Measurements from ENCODE around the gene GLRA2.

The GLRA2 gene

GRCh38 chrX:14776901-14777300 is 247.6 kb downstream of the GLRA2 start:
- Histone ChIP-seq H3K9me3 (replicated peaks; ENCODE audit: insufficient read depth, low read length) (no peaks in the 10 kb centered on the region), H4K20me1 (ENCODE audit: insufficient read depth, low read length) (no peaks in the 10 kb centered on the region), H3K4me2 (ENCODE audit: low read depth, low read length) (no peak overlapping the region), H3K27ac (ENCODE audit: low read length) (no peak overlapping the region), H3K4me3 (ENCODE audit: low read length) (no peak overlapping the region), H3K9me2 (replicated peaks; ENCODE audit: insufficient read depth, low read length) (no peaks in the 10 kb centered on the region), H3F3A (ENCODE audit: insufficient read depth, low read length) (no peaks in the 10 kb centered on the region), H3K36me3 (replicated peaks; ENCODE audit: insufficient read depth, low read length) (no peaks in the 10 kb centered on the region), H3K9ac (ENCODE audit: low read length) (no peak overlapping the region), H2AFZ (ENCODE audit: low read length) (no peak overlapping the region), H3K27me3 (replicated peaks; ENCODE audit: insufficient read depth, low read length) (no peaks in the 10 kb centered on the region), H3K4me1 (ENCODE audit: low read length) (no peaks in the 10 kb centered on the region), H3K79me2 (ENCODE audit: low read length) (no peaks in the 10 kb centered on the region)
- no peak for TF ChIP-seq EZH2phosphoT487 (IDR thresholded peaks at IDR 0.05; ENCODE audit: low read length)
- TF ChIP-seq CTCF (IDR thresholded peaks at IDR 0.05; ENCODE audit: low read length) = no peak
- TF ChIP-seq EZH2 (optimal IDR thresholded peaks at IDR 0.05; ENCODE audit: low read depth, low read length) = no peak
- DNase-seq = no peak

GRCh38 chrX:14777525-14777924 is 248.2 kb downstream of the GLRA2 start:
- no peak overlapping the region for H3K9ac ChIP-seq (ENCODE audit: low read length)
- H3K9me2 ChIP-seq (replicated peaks; ENCODE audit: insufficient read depth, low read length) = no peaks in the 10 kb centered on the region
- H3K79me2 ChIP-seq (ENCODE audit: low read length) = no peaks in the 10 kb centered on the region
- H2AFZ ChIP-seq (ENCODE audit: low read length) = no peak overlapping the region
- H3K27me3 ChIP-seq (replicated peaks; ENCODE audit: insufficient read depth, low read length) = no peaks in the 10 kb centered on the region
- H3K36me3 ChIP-seq (replicated peaks; ENCODE audit: insufficient read depth, low read length) = no peaks in the 10 kb centered on the region
- H3K4me1 ChIP-seq (ENCODE audit: low read length) = no peaks in the 10 kb centered on the region
- H3F3A ChIP-seq (ENCODE audit: insufficient read depth, low read length) = no peaks in the 10 kb centered on the region
- no peaks in the 10 kb centered on the region for H3K9me3 ChIP-seq (replicated peaks; ENCODE audit: insufficient read depth, low read length)
- H3K4me3 ChIP-seq (ENCODE audit: low read length) = no peak overlapping the region
- H4K20me1 ChIP-seq (ENCODE audit: insufficient read depth, low read length) = no peaks in the 10 kb centered on the region
- TF ChIP-seq EZH2phosphoT487 (IDR thresholded peaks at IDR 0.05; ENCODE audit: low read length) (no peak), EZH2 (optimal IDR thresholded peaks at IDR 0.05; ENCODE audit: low read depth, low read length) (no peak), CTCF (IDR thresholded peaks at IDR 0.05; ENCODE audit: low read length) (no peak)
- H3K27ac ChIP-seq (ENCODE audit: low read length) = no peak overlapping the region
- no peak for DNase-seq
- no peak overlapping the region for H3K4me2 ChIP-seq (ENCODE audit: low read depth, low read length)

GRCh38 chrX:14779580-14779979 is 250.2 kb downstream of the GLRA2 start:
- DNase-seq = no peak
- H3K36me3 ChIP-seq (replicated peaks; ENCODE audit: insufficient read depth, low read length) = no peaks in the 10 kb centered on the region

More at GRCh38 chrX:14779580-14779979, 250.2 kb downstream of the GLRA2 start:
- H2AFZ ChIP-seq (ENCODE audit: low read length) = no peak overlapping the region
- no peak overlapping the region for H3K9ac ChIP-seq (ENCODE audit: low read length)
- H3K27me3 ChIP-seq (replicated peaks; ENCODE audit: insufficient read depth, low read length) = no peaks in the 10 kb centered on the region
- H3K4me2 ChIP-seq (ENCODE audit: low read depth, low read length) = no peak overlapping the region
- no peak overlapping the region for H3K27ac ChIP-seq (ENCODE audit: low read length)
- H3F3A ChIP-seq (ENCODE audit: insufficient read depth, low read length) = no peaks in the 10 kb centered on the region
- H4K20me1 ChIP-seq (ENCODE audit: insufficient read depth, low read length) = no peaks in the 10 kb centered on the region
- no peaks in the 10 kb centered on the region for H3K9me3 ChIP-seq (replicated peaks; ENCODE audit: insufficient read depth, low read length)
- no peaks in the 10 kb centered on the region for H3K4me1 ChIP-seq (ENCODE audit: low read length)
- H3K9me2 ChIP-seq (replicated peaks; ENCODE audit: insufficient read depth, low read length) = no peaks in the 10 kb centered on the region
- H3K4me3 ChIP-seq (ENCODE audit: low read length) = no peak overlapping the region
- no peaks in the 10 kb centered on the region for H3K79me2 ChIP-seq (ENCODE audit: low read length)
- TF ChIP-seq EZH2phosphoT487 (IDR thresholded peaks at IDR 0.05; ENCODE audit: low read length) (no peak), CTCF (IDR thresholded peaks at IDR 0.05; ENCODE audit: low read length) (no peak), EZH2 (optimal IDR thresholded peaks at IDR 0.05; ENCODE audit: low read depth, low read length) (no peak)
